A172 (cell line): Measurements from ENCODE around the gene CYGB. TPM values are rescaled to one million over a fixed set of nuclear protein-coding genes. Genes with fewer than 3 reads are reported as not detected.

ENCODE experiments used
- DNase-seq: peaks from one replicate; pipeline ENCODE4 v3.0.0-alpha.2; 2015; ENCODE audit warnings: low spot score
- total RNA-seq: library from RNA; depleted of rRNA; stranded (reverse); fragments of >200 nt; shearing (Covaris generic); gene quantifications from 2 replicates; pipeline ENCODE4 v1.2.3, GENCODE V29; 2014; rRNA removed

CYGB gene
- total RNA-seq = 0.05 and 1.1 TPM in 2 replicates

- no peak for DNase-seq
Measured at GRCh38 chr17:76537578-76538280, at the start of gene CYGB. Gene CYGB, minus strand, starts transcription at chr17:76537709. Its CDS starts 167 bp downstream, at chr17:76537542.

- no peak for DNase-seq
Measured at GRCh38 chr17:76586741-76587487, 49.4 kb upstream of the CYGB start.

- DNase-seq = peak; percentile 53
Measured at GRCh38 chr17:76585649-76586593, 48.4 kb upstream of the CYGB start, which contains the start of gene ST6GALNAC2. Gene ST6GALNAC2, minus strand, starts transcription at chr17:76585860. Its CDS starts 52 bp downstream, at chr17:76585808.

- DNase-seq = no peak
Measured at GRCh38 chr17:76585033-76585648, 47.6 kb upstream of the CYGB start.

GRCh38 chr17:76584427-76585032 lies 47.0 kb upstream of the CYGB start:
- no peak for DNase-seq

GRCh38 chr17:76582660-76583059 lies 45.2 kb upstream of the CYGB start:
- no peak for DNase-seq

GRCh38 chr17:76581515-76581914 lies 44.0 kb upstream of the CYGB start:
- no peak for DNase-seq

GRCh38 chr17:76579281-76579680 lies 41.8 kb upstream of the CYGB start:
- no peak for DNase-seq

- DNase-seq = no peak
Measured at GRCh38 chr17:76578376-76578775, 40.9 kb upstream of the CYGB start.

- no peak for DNase-seq
Measured at GRCh38 chr17:76577876-76578275, 40.4 kb upstream of the CYGB start.

GRCh38 chr17:76576189-76576588 lies 38.7 kb upstream of the CYGB start:
- no peak for DNase-seq

- no peak for DNase-seq
Measured at GRCh38 chr17:76575570-76575969, 38.1 kb upstream of the CYGB start.

GRCh38 chr17:76574166-76574565 lies 36.7 kb upstream of the CYGB start:
- DNase-seq = no peak

GRCh38 chr17:76573096-76573495 lies 35.6 kb upstream of the CYGB start:
- DNase-seq = no peak

GRCh38 chr17:76572201-76572910 lies 34.8 kb upstream of the CYGB start:
- DNase-seq = no peak

GRCh38 chr17:76570877-76571471 lies 33.5 kb upstream of the CYGB start:
- peak; percentile 38 for DNase-seq

GRCh38 chr17:76570457-76570856 lies 32.9 kb upstream of the CYGB start:
- no peak for DNase-seq

- peak; percentile 78 for DNase-seq
Measured at GRCh38 chr17:76569607-76570279, 32.2 kb upstream of the CYGB start.

GRCh38 chr17:76568811-76569221 lies 31.3 kb upstream of the CYGB start:
- no peak for DNase-seq
